Erythroblast (primary cell): ENCODE results near the gene TAF6L.

Experiments
- GATA1 ChIP-seq: IDR thresholded peaks from 2 replicates; pipeline ENCODE4 v1.6.1; 2011; ENCODE audit warnings: low read depth, mild to moderate bottlenecking, control low read depth, low read length, moderate library complexity
- POLR2A ChIP-seq: IDR thresholded peaks from 2 replicates; pipeline ENCODE4 v1.6.1; 2011; ENCODE audit warnings: mild to moderate bottlenecking, low read length

DNA sequence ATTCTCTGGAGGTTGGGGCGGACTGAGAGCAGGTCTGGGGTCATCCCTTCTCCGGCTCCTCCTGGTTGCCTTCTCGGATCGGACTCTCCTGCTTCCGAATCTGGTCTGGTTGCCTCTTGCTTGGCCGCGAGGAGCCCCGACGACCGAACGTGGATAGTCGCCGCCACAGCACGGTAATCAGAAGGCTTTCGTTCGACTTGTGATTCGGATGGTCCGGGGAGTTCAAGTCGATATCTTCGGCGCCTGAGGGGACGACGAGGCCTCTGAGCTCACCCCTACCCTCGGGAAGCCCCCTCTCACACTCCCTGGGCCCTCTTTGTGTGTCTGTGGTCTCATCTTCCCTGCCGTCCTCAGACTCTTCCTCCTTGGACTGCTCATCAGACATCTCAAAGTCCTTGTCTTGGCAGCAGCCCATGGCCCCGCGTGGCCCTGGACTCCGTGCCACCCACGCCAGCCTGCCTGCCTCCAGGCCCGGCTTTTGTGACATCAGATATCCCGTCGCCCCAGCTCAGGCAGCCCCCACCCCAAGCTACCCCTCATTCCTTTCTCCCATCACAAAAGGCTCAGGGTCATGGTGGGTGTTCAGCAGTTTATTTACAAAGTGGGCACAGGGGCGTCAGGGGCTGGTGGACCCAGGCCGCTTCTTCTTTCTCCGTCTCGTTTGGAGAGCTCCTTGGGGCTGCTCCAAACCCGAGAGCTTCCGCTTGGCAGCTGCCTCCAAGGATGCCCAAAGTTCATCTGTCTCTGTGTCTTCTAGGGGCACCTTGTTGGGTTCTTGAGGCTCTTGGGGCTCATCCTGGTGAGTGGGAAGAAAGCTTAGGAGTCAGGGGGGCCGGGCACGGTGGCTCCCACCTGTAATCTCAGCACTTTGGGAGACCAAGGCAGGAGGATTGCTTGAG, 61.4 kb downstream of the TAF6L start, which contains the start of gene TEX54:
- no peak for TF ChIP-seq POLR2A
- no peak for TF ChIP-seq GATA1
